CMK (cell line): ENCODE results near the gene SLC25A23.
"Not testable (repeated sequence)": the region's sequence is repeated elsewhere in the genome, so short reads cannot be mapped to it uniquely, and the experiment has no call there.

ENCODE experiments used
- DNase-seq: peaks from one replicate; pipeline ENCODE4 v3.0.0-alpha.2; 2010; ENCODE audit warnings: low read depth

SLC25A23 gene

GRCh38 chr19:6457958-6458694 is 1.5 kb downstream of the SLC25A23 start:
- DNase-seq: no peak

- no peak for DNase-seq
These were observed 3.7 kb downstream of the SLC25A23 start for GRCh38 chr19:6455924-6456323.

GRCh38 chr19:6453951-6454565 is 5.5 kb downstream of the SLC25A23 start:
- no peak for DNase-seq

- no peak for DNase-seq
These were observed 6.7 kb downstream of the SLC25A23 start for GRCh38 chr19:6452899-6453298.

GRCh38 chr19:6452223-6452614 is 7.4 kb downstream of the SLC25A23 start:
- DNase-seq: no peak

GRCh38 chr19:6451583-6452222 is 7.9 kb downstream of the SLC25A23 start:
- DNase-seq: no peak

- no peak for DNase-seq
These were observed 9.4 kb downstream of the SLC25A23 start for GRCh38 chr19:6450166-6450565.

- DNase-seq: no peak
These were observed 11.5 kb downstream of the SLC25A23 start for GRCh38 chr19:6448045-6448444.

- no peak for DNase-seq
These were observed 13.1 kb downstream of the SLC25A23 start for GRCh38 chr19:6446452-6446851.

- no peak for DNase-seq
These were observed 15.6 kb downstream of the SLC25A23 start for GRCh38 chr19:6443986-6444385.

- DNase-seq: no peak
These were observed 17.4 kb downstream of the SLC25A23 start for GRCh38 chr19:6442087-6442688.

GRCh38 chr19:6440905-6441304 is 18.7 kb downstream of the SLC25A23 start:
- no peak for DNase-seq

GRCh38 chr19:6439743-6440142 is 19.8 kb downstream of the SLC25A23 start:
- DNase-seq: no peak

GRCh38 chr19:6433663-6434062 is 25.9 kb downstream of the SLC25A23 start, which contains the start of gene SLC25A41:
SLC25A41 (minus strand) TSS chr19:6433763; CDS start chr19:6433693, 70 bp downstream.
- DNase-seq: no peak

GRCh38 chr19:6433165-6433564 is 26.4 kb downstream of the SLC25A23 start:
- no peak for DNase-seq

- no peak for DNase-seq
These were observed 27.7 kb downstream of the SLC25A23 start for GRCh38 chr19:6431891-6432290.

- no peak for DNase-seq
These were observed 30.0 kb downstream of the SLC25A23 start for GRCh38 chr19:6429419-6430221.

GRCh38 chr19:6428692-6429418 is 30.7 kb downstream of the SLC25A23 start:
- DNase-seq: not testable (repeated sequence)

- DNase-seq: no peak
These were observed 32.5 kb downstream of the SLC25A23 start for GRCh38 chr19:6427131-6427530.

GRCh38 chr19:6425732-6426620 is 33.6 kb downstream of the SLC25A23 start:
- no peak for DNase-seq
